ENCODE data around the gene SMARCA2. TPM values are rescaled to one million over a fixed set of nuclear protein-coding genes. Genes with fewer than 3 reads are reported as not detected.

The SMARCA2 gene
- total and polyA plus RNA-seq, 9 of the 15 experiments (the other 6 are each of a cell fraction or from before 2014, with no cell fraction given): 8.0 to 34.8 (median 25.5) TPM

GRCh38 chr9:2190939-2191608 is 175.9 kb downstream of the SMARCA2 start:
- intact Hi-C loops (cut with micrococcal nuclease): no loop called here
- H3K4me1 ChIP-seq (replicated peaks in 1 of 2; ENCODE audit: control insufficient read depth in 2 of 2, insufficient read depth in 2 of 2, low read length in 2 of 2): no peaks in the 10 kb centered on the region
- no peaks in the 10 kb centered on the region for H3K9me1 ChIP-seq (ENCODE audit: control insufficient read depth, insufficient read depth, low read length)
- H3K9ac ChIP-seq (ENCODE audit: insufficient read depth in 1 of 2, low read depth in 2 of 2, low read length in 2 of 2): no peak overlapping the region
- H3K27me3 ChIP-seq (ENCODE audit: control insufficient read depth in 2 of 2, insufficient read depth in 2 of 2, low read length in 2 of 2): no peaks in the 10 kb centered on the region
- H3K4me2 ChIP-seq (ENCODE audit: insufficient read depth, low read length): no peak overlapping the region
- no peak overlapping the region for H2AFZ ChIP-seq (ENCODE audit: low read depth, low read length)
- FAIRE-seq (no peak), ATAC-seq (no peak), DNase-seq (ENCODE audit: extremely low read depth in 1 of 4, low spot score in 3 of 4) (no peak)
- CTCF ChIA-PET (ENCODE audit: low intra/inter-chr PET ratio): no interaction called here
- H3K4me3 ChIP-seq: no peak overlapping the region
- POLR2A ChIA-PET: no interaction called here
- in situ Hi-C loops (cut with MboI): no loop called here
- peaks cover 34% of the 10 kb centered on the region for H3K36me3 ChIP-seq (ENCODE audit: control insufficient read depth, insufficient read depth, low read length)
- 93% methylated on average over 9 of the region's 14 CpGs for WGBS (ENCODE audit: insufficient coverage, low coverage, missing lambda C conversion rate)
- no peaks in the 10 kb centered on the region for H4K20me1 ChIP-seq (replicated peaks; ENCODE audit: control insufficient read depth, insufficient read depth, low read length)
- H3K79me2 ChIP-seq (ENCODE audit: control insufficient read depth, insufficient read depth, low read length): no peaks in the 10 kb centered on the region
- no peaks in the 10 kb centered on the region for H3K9me3 ChIP-seq (replicated peaks; ENCODE audit: control insufficient read depth, insufficient read depth, low read depth, low read length)
- no TSS peak for BruUV-seq (replicated peaks)
- H3K27ac ChIP-seq (ENCODE audit: extremely low read depth, low read depth, low read length): no peak overlapping the region
- TF ChIP-seq TFAM (CRISPR knock-in tag; conservative IDR thresholded peaks at IDR 0.05) (no peak), ZNF785 (CRISPR knock-in tag; IDR thresholded peaks at IDR 0.05) (no peak), PTTG1 (tag; IDR thresholded peaks at IDR 0.05; ENCODE audit: low read depth) (no peak), ZNF644 (tag; IDR thresholded peaks at IDR 0.05; ENCODE audit: low read depth) (no peak), ZBED1 (IDR thresholded peaks at IDR 0.05) (no peak), NCOR1 (IDR thresholded peaks at IDR 0.05) (no peak)

GRCh38 chr9:2191609-2191972 is 176.4 kb downstream of the SMARCA2 start:
- no peaks in the 10 kb centered on the region for H3K9me1 ChIP-seq (ENCODE audit: control insufficient read depth, insufficient read depth, low read length)
- no peak overlapping the region for H2AFZ ChIP-seq (ENCODE audit: low read depth, low read length)
- H4K20me1 ChIP-seq (replicated peaks; ENCODE audit: control insufficient read depth, insufficient read depth, low read length): no peaks in the 10 kb centered on the region
- H3K9me3 ChIP-seq (replicated peaks; ENCODE audit: control insufficient read depth, insufficient read depth, low read depth, low read length): no peaks in the 10 kb centered on the region
- no peak for FAIRE-seq
- H3K4me3 ChIP-seq: no peak overlapping the region
- no peaks in the 10 kb centered on the region for H3K79me2 ChIP-seq (ENCODE audit: control insufficient read depth, insufficient read depth, low read length)
- H3K36me3 ChIP-seq (ENCODE audit: control insufficient read depth, insufficient read depth, low read length): peaks cover 31% of the 10 kb centered on the region
- WGBS (ENCODE audit: insufficient coverage, low coverage, missing lambda C conversion rate): 65% methylated on average over 4 of the region's 4 CpGs
- no peaks in the 10 kb centered on the region for H3K27me3 ChIP-seq (ENCODE audit: control insufficient read depth in 2 of 2, insufficient read depth in 2 of 2, low read length in 2 of 2)
- no peak for ATAC-seq
- DNase-seq (ENCODE audit: extremely low read depth in 1 of 4, low spot score in 3 of 4): no peak
- CTCF ChIA-PET (ENCODE audit: low intra/inter-chr PET ratio): no interaction called here
- no TSS peak for BruUV-seq (replicated peaks)
- POLR2A ChIA-PET: no interaction called here
- no peak overlapping the region for H3K27ac ChIP-seq (ENCODE audit: extremely low read depth, low read depth, low read length)
- intact Hi-C loops (cut with micrococcal nuclease): no loop called here
- H3K9ac ChIP-seq (ENCODE audit: insufficient read depth in 1 of 2, low read depth in 2 of 2, low read length in 2 of 2): no peak overlapping the region
- in situ Hi-C loops (cut with MboI): no loop called here
- H3K4me2 ChIP-seq (ENCODE audit: insufficient read depth, low read length): no peak overlapping the region
- H3K4me1 ChIP-seq (replicated peaks in 1 of 2; ENCODE audit: control insufficient read depth in 2 of 2, insufficient read depth in 2 of 2, low read length in 2 of 2): no peaks in the 10 kb centered on the region
- TF ChIP-seq THRB (CRISPR knock-in tag; conservative IDR thresholded peaks at IDR 0.05): no peak
- no peak for TF ChIP-seq CAMTA2 (CRISPR knock-in tag; conservative IDR thresholded peaks at IDR 0.05)
- TF ChIP-seq E2F6 (IDR thresholded peaks at IDR 0.05; ENCODE audit: borderline replicate concordance in 1 of 2, extremely low read depth in 1 of 2, insufficient read depth in 1 of 2, insufficient read length in 1 of 2, low read depth in 1 of 2, low read length in 1 of 2, poor library complexity in 1 of 2, severe bottlenecking in 1 of 2): no peak
- no peak for TF ChIP-seq ETV1 (tag; conservative IDR thresholded peaks at IDR 0.05; ENCODE audit: low read depth)
- no peak for TF ChIP-seq MAFK (IDR thresholded peaks at IDR 0.05; ENCODE audit: low read length)
- no peak for TF ChIP-seq MCM3 (IDR thresholded peaks at IDR 0.05)

Measured in K562 (cell line).